Tongue (tissue), 2 donors: ENCODE results near the gene UNC13B. TPM values are rescaled to one million over a fixed set of nuclear protein-coding genes. Genes with fewer than 3 reads are reported as not detected.
"Not testable (repeated sequence)": the region's sequence is repeated elsewhere in the genome, so short reads cannot be mapped to it uniquely, and the experiment has no call there.

Experiments
- DNase-seq: peaks from one replicate; pipeline ENCODE4 v3.0.0-alpha.2; 2015
- total RNA-seq: library from RNA; depleted of rRNA; stranded (reverse); fragments of >200 nt; gene quantifications from one replicate; pipeline ENCODE4 v1.2.3, GENCODE V29; 2014

UNC13B gene
- total RNA-seq, 1 donor from 2014 or later, result 33.0 TPM

GRCh38 chr9:35380039-35380438 is 218.2 kb downstream of the UNC13B start:
- no peak for DNase-seq

DNA sequence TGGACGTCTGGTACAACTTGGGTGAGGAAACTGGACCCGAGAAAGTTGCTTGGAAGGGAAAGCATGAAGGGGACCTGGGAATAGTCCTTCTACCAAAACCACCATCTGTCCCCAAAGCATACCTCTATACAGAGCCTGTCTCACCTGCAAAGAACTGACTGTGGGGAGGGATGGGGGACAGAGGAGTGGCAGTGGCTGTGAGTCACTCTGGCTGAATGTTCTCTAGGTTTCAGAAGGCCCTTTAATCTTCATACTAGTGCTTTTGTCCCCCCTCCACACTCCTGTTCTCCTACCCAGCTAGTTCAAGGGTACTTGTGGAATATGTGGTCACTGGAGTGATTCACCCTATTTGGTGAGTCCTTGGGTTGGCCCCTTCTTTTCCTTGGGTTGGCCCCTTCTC is 218.8 kb downstream of the UNC13B start:
- no peak for DNase-seq

DNA sequence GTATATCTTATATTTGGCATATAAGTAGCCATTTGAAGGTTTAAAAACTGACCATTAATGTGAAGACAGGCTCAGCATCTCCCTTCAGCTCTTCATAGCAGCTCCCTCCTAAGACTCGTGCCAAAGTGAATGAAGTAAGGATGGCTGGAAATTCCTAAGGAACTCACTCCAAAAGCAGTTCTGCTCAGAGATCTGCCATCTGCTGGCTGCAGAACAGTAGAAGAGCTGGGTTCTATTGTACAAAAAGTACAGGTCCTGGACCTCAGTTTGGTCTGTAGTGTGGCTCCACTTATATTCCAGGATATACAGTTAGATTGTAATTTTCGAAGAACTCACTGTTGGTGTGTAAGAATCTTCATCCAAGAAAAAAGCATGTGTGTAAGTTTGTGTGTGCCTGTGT is 223.2 kb downstream of the UNC13B start:
- peak; percentile 16 for DNase-seq

DNA sequence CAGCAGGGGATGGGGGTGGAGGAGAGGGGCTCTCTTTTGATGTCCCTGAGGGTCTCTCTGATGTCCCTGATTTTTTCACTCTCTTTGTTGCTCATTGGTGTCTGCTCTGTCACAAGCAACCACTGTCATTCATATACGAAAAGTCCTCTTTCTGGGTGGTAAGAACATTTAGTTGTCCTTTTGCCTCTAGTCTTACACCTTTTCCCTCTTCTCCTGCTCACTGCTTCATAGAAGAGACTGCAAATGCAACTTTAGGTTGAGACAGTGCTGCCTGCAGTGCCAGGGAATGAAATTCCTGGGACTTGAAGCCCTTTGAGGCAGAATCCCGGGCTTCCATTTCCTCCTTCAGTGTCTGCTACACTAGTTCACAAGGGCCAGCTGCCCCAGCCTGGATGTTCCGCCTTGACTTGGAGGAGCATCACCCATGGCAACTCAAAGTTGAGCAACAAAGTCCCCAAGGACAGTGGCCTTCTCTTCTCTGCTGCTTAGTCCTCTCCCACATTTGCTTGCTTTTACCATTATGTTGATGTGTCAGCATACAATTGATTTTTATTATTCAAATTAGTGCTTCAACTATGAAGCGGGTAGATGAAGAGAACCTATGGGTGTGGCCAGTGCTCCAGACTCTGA is 233.4 kb downstream of the UNC13B start:
- DNase-seq, result no peak

DNA sequence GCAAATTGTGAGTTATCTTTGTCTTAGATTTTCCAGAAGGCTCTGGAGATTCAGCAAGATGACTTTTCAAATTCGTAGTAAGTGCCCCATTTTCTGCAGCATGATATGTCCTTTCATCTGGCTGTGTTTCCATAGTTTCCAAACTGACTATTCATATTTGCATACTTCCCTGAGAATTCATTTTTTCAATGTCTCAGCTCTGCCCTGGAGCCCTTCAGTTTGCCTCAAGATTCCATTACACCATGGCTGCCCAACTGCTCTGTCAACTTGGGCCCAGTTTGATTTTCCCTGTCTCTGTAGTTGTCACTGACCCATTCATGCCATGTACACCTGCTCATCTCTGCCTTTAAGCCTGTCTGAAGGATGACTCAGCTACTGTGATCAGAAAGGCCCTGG is 233.9 kb downstream of the UNC13B start:
- no peak for DNase-seq

DNA sequence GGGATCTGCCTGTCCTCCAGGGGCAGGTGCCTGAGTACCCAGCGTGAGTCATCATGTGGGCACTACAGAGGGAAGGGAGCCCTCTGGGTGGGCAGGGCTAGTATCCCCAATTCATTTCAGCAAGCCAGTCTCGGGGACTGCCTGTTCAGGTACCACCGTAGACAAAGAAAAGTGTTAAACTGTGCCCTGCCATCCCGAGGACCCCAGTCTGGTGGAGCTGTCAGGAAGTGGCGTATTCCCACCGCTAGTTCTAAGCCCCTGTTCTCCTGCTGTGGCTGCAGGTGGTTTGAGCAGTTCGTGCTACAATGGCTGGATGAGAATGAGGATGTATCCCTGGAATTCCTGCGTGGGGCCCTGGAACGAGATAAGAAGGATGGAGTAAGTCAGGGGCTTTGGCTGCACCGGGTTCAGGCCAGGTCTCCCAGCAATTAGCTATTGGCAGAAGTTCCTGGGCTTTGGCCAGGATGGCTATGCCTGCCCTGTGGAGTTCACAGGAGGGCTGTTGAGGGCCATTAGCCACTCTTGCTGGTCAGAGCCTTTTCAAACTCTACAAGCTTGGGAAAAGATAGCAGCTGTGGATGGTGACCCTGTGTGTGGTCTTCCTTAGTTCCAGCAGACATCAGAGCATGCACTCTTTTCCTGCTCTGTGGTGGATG is 234.9 kb downstream of the UNC13B start:
- no peak for DNase-seq

DNA sequence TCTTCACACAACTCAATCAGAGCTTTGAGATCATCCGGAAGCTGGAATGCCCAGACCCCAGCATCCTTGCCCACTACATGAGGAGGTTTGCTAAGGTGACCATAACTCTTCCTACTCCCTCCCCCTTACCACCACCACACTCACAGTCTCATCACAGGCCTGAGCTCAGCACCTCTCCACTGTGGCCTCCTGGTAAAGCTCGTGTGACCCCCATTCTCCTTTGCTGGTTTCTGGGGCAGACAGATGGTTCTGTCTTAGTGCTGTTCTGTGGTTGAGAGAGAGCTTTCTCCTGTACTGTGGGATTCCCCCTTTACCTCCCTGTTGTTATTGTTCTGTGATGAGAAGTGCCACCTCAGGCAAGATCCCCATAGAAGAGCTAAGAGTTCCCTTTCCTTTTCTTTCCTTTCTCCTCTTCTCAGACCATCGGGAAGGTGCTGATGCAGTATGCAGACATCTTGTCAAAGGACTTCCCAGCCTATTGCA is 235.4 kb downstream of the UNC13B start:
- no peak for DNase-seq

- no peak for DNase-seq
Observed at GRCh38 chr9:35397923-35398322, 236.1 kb downstream of the UNC13B start.

GRCh38 chr9:35398651-35399335 is 237.0 kb downstream of the UNC13B start:
- DNase-seq, result no peak

GRCh38 chr9:35404865-35405264 is 243.1 kb downstream of the UNC13B start:
- no peak for DNase-seq

GRCh38 chr9:35406183-35406959 is 244.6 kb downstream of the UNC13B start:
- DNase-seq, result peak; percentile 50

- no peak for DNase-seq
Observed at GRCh38 chr9:35407846-35408245, 246.0 kb downstream of the UNC13B start.

DNA sequence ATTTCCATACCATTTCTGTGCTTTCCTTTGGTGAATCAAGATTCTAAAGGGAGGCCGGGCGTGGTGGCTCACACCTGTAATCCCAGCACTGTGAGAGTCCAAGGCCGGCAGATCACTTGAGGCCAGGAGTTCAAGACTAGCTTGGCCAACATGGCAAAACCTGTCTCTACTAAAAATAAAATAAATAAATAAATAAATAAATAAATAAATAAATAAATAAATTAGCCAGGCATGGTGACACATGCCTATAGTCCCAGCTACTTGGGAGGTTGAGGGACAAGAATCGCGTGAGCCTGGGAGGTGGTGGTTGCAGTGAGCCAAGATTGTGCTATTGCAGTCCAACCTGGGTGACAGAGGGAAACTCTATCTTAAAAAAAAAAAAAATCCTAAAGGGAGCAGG is 247.6 kb downstream of the UNC13B start:
- not testable (repeated sequence) for DNase-seq

- DNase-seq, result no peak
Observed at GRCh38 chr9:35414889-35415288, 253.1 kb downstream of the UNC13B start.

GRCh38 chr9:35415402-35416097 is 253.7 kb downstream of the UNC13B start:
- peak; percentile 12 for DNase-seq

DNA sequence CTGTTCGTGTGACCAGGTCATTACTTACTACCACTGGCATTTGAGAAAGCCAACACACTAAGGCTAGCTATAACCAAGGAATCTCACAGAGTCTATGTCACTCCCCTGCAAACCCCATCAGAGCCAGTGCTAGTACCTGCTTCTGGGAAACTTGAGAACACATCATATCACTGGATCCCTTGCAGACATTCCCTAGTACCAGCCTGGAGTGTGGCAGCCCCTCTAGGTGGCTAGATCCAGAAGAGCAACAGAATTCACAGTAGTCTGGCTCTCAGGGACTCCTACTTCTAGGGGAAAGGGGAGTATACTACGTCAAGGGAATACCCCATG is 254.3 kb downstream of the UNC13B start:
- DNase-seq, result no peak

GRCh38 chr9:35422346-35422745 is 260.5 kb downstream of the UNC13B start:
- no peak for DNase-seq

GRCh38 chr9:35422753-35423152 is 260.9 kb downstream of the UNC13B start:
- DNase-seq, result no peak

DNA sequence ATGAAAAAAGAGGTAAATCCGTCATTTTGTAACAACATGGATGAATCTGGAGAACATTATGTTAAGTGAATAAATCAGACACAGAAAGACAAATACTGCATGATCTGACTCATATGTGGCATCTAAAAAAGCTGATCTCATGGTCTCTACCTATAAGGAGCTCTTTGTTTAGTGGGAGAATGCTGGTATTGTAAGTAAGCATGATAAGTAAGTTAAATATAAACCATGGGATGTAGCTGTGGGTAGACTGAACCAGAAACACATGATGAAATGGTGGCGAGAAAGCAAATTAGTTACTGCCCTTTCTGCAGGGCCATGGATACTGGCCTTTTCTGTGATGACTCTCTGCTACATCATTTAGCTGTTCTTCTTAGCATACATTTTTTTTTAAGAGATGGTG is 261.7 kb downstream of the UNC13B start:
- DNase-seq, result no peak

- no peak for DNase-seq
Observed at GRCh38 chr9:35424356-35425352, 262.8 kb downstream of the UNC13B start.

- DNase-seq, result no peak
Observed at GRCh38 chr9:35426627-35427026, 264.8 kb downstream of the UNC13B start.
